ENCODE results near the gene CNN3.

DNA sequence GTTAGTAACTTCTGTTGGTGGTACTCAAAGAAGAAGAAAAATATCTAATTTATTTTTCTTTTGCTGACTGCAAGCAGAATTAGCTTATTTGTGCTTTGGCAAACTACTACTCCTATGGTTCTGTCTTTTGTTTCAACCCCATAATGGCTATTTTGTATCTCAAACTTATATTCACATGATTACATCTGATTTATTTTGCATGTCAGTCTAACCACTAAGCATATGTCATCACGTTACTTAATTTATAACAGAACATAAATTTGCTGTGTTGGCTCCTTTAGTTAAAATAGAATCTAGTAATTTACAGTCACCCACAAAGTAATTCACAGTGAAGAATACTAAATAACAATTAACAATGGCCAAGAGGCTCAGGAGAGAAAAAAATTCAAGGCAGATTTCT, 39.1 kb upstream of the CNN3 start:
- TF ChIP-seq POLR2A (IDR thresholded peaks at IDR 0.05; ENCODE audit: low read length) (no peak), GATA1 (IDR thresholded peaks at IDR 0.05; ENCODE audit: low read depth, low read length) (no peak)

Data from erythroblast (primary cell).